NCI-H2029 (cell line): ENCODE measurements around the gene CEACAM6.
A peak's percentile ranks its signal among the peaks of the same experiment; 100 is the strongest.
"Not testable (repeated sequence)": the region's sequence is repeated elsewhere in the genome, so short reads cannot be mapped to it uniquely, and the experiment has no call there.

Experiments used
- DNase-seq: peaks from one replicate; lab custom pipeline; 2025; lab: John Stamatoyannopoulos, UW

Gene CEACAM6

DNA sequence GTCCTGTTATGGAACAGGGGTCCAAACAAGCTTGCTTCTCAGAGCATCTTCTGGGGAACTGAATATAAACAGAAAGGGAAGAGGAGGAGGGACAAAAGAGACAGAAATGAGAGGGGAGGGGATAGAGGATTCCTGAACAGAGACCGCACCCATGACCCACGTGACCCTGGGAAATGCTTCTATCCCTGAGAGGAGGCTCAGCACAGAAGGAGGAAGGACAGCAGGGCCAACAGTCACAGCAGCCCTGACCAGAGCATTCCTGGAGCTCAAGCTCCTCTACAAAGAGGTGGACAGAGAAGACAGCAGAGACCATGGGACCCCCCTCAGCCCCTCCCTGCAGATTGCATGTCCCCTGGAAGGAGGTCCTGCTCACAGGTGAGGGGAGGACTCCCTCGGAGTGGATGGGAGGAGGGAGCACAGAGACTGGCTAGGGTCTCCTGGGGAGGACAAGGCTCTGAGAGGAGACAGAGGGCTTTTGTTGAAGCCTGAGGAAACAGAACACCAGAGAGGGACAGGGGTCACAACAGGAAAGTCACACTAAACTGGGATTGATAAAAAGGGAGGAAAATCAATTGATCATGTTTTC lies at the start of gene CEACAM6:
Gene CEACAM6 (plus strand): TSS at position 203 of the 586 bp plus-strand sequence. CDS start 109 bp downstream, at position 312.
- no peak for DNase-seq

DNA sequence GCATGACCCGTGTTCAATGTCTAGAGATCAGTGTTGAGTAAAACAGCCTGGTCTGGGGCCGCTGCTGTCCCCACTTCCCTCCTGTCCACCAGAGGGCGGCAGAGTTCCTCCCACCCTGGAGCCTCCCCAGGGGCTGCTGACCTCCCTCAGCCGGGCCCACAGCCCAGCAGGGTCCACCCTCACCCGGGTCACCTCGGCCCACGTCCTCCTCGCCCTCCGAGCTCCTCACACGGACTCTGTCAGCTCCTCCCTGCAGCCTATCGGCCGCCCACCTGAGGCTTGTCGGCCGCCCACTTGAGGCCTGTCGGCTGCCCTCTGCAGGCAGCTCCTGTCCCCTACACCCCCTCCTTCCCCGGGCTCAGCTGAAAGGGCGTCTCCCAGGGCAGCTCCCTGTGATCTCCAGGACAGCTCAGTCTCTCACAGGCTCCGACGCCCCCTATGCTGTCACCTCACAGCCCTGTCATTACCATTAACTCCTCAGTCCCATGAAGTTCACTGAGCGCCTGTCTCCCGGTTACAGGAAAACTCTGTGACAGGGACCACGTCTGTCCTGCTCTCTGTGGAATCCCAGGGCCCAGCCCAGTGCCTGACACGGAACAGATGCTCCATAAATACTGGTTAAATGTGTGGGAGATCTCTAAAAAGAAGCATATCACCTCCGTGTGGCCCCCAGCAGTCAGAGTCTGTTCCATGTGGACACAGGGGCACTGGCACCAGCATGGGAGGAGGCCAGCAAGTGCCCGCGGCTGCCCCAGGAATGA lies 48.4 kb upstream of the CEACAM6 start:
- peak; percentile 85 for DNase-seq

DNA sequence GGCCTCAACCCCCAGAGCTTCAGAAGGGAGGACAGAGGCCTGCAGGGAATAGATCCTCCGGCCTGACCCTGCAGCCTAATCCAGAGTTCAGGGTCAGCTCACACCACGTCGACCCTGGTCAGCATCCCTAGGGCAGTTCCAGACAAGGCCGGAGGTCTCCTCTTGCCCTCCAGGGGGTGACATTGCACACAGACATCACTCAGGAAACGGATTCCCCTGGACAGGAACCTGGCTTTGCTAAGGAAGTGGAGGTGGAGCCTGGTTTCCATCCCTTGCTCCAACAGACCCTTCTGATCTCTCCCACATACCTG lies 47.9 kb upstream of the CEACAM6 start:
- peak; percentile 31 for DNase-seq

DNA sequence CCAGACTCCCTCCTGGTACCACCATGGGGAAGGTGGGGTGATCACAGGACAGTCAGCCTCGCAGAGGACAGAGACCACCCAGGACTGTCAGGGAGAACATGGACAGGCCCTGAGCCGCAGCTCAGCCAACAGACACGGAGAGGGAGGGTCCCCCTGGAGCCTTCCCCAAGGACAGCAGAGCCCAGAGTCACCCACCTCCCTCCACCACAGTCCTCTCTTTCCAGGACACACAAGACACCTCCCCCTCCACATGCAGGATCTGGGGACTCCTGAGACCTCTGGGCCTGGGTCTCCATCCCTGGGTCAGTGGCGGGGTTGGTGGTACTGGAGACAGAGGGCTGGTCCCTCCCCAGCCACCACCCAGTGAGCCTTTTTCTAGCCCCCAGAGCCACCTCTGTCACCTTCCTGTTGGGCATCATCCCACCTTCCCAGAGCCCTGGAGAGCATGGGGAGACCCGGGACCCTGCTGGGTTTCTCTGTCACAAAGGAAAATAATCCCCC lies 47.4 kb upstream of the CEACAM6 start:
- DNase-seq = no peak

DNA sequence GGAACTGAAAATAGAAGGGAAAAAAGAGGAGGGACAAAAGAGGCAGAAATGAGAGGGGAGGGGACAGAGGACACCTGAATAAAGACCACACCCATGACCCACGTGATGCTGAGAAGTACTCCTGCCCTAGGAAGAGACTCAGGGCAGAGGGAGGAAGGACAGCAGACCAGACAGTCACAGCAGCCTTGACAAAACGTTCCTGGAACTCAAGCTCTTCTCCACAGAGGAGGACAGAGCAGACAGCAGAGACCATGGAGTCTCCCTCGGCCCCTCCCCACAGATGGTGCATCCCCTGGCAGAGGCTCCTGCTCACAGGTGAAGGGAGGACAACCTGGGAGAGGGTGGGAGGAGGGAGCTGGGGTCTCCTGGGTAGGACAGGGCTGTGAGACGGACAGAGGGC lies 46.8 kb upstream of the CEACAM6 start, which contains the start of gene CEACAM5:
Gene CEACAM5 (plus strand): TSS at position 146 of the 400 bp plus-strand sequence. CDS start 106 bp downstream, at position 252.
- peak; percentile 90 for DNase-seq

DNA sequence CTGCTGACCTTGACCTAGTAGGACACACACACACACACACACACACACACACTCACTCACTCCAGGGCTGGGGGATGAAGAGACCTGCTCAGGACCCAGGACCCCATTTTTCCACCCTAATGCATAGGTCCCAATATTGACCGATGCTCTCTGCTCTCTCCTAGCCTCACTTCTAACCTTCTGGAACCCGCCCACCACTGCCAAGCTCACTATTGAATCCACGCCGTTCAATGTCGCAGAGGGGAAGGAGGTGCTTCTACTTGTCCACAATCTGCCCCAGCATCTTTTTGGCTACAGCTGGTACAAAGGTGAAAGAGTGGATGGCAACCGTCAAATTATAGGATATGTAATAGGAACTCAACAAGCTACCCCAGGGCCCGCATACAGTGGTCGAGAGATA lies 45.8 kb upstream of the CEACAM6 start:
- not testable (repeated sequence) for DNase-seq

DNA sequence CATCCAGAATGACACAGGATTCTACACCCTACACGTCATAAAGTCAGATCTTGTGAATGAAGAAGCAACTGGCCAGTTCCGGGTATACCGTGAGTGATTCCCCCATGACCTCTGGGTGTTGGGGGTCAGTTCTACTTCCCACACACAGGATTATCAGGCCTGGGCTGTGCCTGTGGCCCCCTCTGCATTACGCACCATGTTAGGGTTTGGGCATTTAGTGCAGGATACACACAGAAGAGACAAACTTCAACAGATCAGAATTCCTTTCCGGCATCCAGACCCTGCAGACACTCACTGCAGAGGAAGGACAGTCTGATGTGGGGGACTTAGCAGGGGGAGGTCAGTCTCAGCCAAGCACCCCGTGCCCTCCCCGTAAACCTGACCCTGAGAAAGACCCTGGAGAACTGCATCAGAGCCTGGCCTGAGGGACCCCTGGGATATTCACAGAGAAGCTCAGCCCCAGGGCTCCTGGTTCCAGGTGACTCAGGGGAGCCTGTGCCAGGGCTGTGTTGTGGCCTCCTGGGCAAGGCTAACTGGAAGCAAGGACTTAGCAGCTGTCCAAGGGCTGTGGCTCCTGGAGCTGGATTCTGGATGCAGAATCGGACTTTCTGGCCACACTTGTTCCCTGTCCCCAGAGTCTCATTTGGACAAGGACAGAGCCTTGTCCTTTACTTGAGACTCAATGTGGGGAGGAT lies 45.2 kb upstream of the CEACAM6 start:
- no peak for DNase-seq

DNA sequence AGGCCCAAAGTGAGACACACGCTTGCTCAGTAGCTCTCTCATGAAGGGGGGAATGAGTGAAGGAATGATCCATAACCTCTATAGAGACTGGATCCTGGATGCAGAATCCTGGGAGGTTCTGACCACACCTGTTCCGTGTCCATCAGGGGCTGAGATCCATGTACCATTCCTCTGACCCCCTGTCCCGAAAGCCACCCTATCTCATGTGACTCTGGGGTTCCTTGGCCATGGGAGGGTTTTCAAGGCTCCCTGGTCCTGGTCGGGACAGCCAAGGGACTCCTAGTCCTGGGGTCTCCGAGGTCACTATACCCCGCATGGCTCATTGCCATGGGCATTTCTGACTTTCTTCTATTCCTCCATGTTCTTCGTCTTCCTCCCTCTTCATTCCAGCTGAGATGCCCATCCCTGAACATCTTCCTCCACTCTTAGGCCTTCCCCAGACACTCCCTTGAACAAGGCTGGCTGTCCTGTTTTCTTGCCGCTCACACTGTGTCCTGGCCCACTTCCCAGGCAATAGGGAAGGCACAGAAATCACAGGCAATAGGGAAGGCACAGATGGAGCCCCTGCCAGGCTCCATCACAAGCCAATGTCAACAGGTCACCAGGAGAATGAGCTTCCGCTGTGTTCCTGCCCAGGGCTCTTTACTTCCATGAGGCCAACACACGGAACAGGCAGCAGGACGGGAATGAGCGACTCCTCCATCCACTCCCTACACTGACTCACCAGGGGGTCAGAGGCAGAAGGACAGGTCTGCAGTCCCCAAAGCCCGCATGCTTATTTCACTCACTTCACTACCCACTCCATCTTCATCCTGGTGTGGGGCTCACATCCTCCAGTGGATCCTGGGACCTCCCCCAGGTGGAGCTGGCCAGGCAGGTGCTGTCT lies 43.7 kb upstream of the CEACAM6 start:
- peak; percentile 42 for DNase-seq

DNA sequence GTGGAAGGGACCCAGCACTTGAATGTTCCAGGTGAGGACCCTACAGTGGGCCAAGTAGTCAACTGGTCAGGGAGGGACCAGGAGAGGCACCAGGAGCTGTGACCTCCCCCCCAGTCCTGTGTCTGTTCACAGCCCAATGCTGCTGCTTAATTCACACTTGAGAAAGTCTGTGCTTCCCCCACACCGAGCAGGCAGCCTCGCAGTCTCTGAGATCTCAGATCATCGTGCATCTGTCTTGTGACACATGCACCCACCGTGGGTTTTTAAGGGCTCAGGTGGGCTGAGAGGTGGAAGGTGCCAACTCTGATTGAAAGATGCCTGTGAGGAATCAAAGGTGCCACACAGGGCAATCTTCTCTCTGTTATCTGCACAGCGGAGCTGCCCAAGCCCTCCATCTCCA lies 40.7 kb upstream of the CEACAM6 start:
- DNase-seq = no peak

DNA sequence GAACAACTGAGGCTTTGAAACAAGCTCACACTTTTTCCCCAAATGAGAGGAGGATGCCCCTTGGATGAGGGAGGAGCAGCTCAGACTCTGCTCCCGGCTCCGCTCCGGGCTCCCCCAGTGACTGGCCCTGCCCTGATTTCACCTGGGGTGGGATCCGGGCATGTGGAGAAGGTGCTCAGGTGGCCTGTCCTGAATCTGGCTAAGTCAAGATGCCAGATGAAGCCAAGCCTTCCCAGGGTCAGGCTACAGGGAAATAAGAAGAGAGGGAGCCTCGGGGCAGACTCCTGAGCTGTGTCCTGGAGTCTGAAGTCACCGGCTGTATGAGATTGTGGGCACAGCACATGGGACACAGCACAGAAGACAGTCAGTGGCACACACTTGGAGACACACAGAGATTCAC lies 36.6 kb upstream of the CEACAM6 start:
- no peak for DNase-seq

DNA sequence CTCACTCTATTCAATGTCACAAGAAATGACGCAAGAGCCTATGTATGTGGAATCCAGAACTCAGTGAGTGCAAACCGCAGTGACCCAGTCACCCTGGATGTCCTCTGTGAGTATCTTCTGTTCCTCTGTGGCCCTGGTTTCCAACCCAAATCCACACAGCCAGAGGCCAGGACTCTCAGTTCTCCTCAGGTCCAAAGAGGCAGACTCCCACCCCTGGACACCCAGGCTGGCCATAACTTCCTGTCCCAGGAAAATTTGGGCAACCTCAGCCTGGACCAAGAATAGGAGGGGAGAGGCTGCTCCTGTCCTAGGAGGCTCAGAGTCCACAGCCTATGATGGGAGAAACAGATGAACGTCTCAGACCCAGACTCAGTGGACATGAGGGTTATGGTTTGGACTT lies 35.2 kb upstream of the CEACAM6 start:
- DNase-seq = no peak

DNA sequence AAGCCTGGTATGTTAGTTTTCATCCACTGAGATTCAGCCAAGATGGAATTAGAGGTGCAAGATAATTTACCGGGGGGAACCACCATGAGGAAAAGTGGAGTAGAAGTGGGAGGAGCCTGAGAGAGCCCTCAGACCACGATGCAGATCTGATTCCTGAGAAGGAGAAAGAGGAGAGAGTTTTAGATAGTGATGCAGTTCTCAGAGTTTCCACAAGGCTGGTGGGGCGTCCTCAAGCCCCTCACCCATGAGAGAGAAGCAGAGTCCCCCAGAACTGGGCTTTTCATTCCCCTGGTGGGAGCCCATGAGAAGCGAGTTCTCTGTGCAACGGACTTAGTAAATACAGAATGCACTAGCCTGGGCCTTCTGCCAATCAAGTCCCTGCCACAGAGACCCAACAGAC lies 28.8 kb upstream of the CEACAM6 start:
- DNase-seq = no peak

DNA sequence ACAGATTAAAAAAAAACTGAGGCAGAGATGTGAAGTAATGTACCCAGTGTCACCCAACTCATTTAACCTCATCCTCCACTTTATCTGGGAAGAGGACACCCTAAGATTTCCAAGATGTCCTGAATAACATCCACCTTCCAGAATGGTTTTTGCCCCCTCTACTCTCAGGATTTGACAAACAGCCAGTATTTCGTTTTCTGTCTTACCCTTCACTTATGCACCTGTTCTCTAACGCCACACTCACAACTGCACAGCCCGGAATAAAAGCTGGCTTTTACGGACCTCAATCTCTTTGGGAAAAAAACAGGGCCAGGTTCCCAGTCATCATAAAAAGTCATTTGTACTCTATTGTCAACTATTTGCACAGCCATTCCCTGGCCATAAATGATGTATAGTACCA lies 21.2 kb upstream of the CEACAM6 start:
- no peak for DNase-seq

DNA sequence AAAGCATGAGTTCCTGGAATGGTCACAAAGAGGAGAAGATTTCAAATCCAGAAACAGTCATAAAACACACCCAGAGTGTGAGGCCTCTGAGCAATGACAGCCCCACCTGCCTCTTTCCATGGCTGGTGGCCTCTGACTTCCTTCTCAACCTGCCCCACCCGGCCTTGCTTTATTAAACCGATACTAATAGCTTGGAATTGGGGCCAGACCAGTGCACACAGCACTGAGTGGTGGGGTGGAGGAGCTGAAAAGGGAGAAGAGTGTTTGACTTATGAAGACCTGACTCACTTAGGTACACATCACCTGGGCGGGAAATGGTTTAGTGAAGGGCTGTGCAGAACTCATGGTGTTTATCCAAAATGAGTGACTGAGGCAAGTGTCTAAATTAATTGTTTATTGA lies 20.7 kb upstream of the CEACAM6 start:
- peak; percentile 97 for DNase-seq

DNA sequence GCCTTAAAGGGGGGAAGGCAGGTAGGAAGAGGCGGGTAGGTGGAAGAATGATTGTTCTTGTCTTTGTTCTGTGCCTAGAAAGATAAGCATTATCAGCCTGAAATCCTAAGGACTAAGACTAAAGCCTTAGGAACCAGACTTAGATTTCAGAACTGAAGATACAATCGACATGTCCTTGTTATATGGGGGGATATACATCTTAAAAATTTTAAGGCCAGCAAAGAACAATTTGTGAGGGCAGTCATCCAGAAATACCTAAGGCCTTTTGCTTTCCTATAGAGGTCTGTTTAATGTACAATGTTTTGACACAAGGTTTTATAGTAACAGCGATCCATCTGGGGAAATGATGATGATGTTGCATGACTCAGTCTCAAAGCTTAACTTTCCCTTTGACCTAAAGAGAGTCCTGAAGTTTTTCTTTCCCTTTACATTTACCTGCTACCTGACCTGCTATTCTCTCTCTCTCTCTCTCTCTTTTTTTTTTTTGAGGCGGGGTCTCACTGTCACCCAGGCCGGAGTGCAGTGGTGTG lies 20.2 kb upstream of the CEACAM6 start:
- DNase-seq = no peak

DNA sequence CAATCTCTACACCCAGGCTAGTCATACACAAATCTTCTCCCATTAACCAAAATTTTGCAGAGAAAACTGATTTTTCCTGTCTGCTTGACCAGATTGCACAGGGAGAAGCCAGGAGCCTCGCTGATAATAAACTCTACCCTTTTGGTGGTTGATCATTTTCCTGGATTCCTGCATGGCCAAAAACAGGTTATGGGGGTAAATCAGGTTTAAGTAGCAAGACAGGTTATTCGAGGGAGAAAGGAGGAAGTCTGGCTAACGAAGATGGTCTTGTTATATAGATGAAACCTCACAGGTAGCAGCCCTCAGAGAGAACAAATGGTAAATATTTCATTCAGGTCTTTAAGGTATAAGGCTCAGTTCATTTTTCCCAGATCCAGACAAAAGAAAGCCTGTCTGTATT lies 16.0 kb upstream of the CEACAM6 start:
- no peak for DNase-seq

DNA sequence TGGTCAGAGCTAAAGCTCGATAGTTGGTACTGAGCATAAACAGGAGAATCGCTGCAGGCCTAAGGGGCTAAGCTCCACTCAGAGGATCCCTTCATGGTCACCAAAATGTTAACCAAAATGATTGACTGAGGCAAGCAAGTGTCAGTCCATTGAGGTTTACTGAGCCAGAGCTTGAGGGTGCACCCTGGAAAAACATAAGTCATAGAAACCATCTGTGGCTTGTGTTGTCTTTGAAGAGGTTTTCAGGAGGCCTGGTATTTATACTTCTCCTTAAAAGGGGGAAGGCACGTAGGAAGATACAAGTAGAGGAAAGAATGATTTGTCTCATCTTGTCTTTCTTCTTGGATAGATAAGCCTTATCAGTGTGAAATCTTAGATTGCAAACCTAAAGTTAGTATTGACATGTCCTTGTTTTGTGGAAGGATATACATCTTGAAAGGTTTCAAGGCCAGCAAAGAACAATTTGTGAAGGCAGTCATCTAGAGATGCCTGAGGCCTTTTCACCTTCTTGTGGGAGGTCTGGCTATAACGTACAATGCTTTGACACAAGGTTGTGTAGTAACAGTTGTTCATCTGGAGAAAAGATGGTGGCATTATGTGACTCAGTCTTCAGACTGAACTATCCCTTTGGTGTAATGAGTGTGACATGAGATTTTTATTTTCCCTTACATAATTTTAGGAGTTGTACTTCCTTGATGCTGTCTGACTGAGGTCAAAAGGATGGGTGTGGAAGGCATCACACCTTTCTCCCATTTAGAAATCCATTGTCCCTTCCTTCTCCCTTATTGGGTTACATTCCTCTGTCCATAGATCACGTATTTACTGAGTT lies 14.7 kb upstream of the CEACAM6 start:
- DNase-seq = peak; percentile 25

DNA sequence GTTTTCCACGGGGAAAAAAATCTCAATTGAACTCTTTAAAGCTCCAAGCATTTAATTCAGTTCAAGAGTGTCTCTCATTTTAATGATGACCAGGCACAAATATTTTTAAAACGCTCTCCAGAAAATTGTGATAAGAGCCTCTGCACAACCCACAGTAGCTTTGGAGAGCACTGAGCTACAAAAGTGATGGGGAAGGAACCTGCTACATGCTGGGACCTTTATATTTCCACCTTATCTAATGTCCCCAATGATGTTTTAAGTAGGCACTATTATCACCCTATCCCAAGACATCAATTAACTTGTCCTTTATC lies 14.1 kb upstream of the CEACAM6 start:
- no peak for DNase-seq

DNA sequence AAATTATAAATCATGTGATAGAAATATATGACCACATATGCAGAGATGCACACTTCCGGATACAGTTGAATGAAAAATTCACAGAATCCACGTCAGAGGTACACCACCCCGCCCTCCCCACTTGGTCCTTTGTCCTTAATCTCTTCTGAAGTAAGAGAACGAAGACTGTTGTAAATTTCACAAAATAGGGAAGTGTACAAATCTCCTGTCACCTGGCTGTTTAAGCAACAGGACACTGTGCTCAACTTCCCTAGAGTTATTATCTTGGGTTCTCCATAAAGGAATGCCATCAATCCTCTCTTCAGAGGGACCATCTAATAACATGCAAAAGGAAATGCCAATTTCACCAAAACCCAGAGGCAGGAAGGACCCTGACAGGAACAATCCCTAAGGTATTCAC lies 10.5 kb upstream of the CEACAM6 start:
- no peak for DNase-seq

DNA sequence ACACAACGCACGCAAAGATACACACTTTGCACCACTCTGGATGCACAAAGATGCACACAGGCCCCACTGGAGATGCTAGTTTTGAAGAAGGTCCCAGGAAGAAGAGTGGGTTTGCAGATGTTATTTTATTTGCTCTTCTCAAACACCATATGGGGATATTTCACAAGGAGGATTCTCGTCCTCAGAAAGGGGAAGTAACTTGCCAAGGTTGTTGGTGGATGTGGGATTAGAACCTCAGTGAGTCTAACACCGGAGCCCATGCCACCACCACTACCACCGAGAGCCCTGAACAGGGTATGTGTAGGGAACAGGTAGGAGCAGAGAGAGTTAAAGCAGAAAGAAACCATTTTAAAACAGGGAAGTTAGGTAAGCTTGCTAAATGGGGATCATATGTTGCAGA lies 9.6 kb upstream of the CEACAM6 start:
- no peak for DNase-seq

DNA sequence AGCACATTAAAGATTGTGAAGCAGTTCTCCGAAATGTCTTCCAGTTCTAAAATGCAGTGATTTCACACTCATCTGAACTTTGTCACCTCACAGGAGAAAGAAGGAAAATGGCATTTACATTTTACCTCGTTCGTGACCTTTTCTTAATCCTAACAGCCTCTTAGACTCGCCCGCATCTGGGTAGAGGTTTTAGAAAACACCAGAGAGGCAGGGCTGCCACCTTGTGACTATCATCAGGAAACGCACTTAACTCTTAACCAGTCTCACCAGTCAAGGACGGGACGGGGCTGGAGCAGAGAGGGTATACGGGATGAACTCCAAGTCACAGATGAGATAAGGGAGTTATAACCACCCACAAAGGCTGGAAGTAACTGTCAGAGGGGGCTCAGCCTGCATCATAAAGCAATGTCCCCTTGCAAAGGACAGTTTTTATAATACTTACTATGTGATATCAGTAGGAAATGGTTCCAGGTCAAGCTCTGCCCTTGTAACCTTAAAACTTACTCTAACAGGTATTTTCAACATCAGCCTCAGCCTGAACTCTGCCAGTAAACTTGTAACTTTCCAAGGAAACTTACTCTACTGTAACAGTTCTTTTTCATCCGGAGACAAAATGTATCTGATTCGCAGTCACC lies 8.6 kb upstream of the CEACAM6 start:
- peak; percentile 87 for DNase-seq
